Heart left ventricle (tissue), 16 donors: ENCODE measurements around the gene FRMD4B. TPM values are rescaled to one million over a fixed set of nuclear protein-coding genes. Genes with fewer than 3 reads are reported as not detected.
"Not testable (repeated sequence)": the region's sequence is repeated elsewhere in the genome, so short reads cannot be mapped to it uniquely, and the experiment has no call there.

Experiments used
- ATAC-seq, 4 donors: fragments of 200-7000 bp; cut with Tn5 transposase; one replicate each; pipeline ENCODE4 v1.9.1; 2020 to 2022; ENCODE audit warnings: moderate library complexity in 4 of 4, mild to moderate bottlenecking in 3 of 4, moderate number of reproducible peaks in 1 of 4
- DNase-seq, 5 donors: peaks; one replicate each; pipeline ENCODE4 v3.0.0-alpha.2; 2020
- H3K27ac ChIP-seq, 12 donors: fragments of 200-600 bp; sonication (generic) in 4 of 12; one replicate each; pipeline versions ENCODE4 v1.5.0 to v1.8.0; 2016 to 2022; ENCODE audit warnings: mild to moderate bottlenecking in 2 of 12
- H3K27me3 ChIP-seq, 9 donors: fragments of 200-600 bp; sonication (generic) in 2 of 9; one replicate each; pipeline versions ENCODE4 v1.5.1 to v1.8.0; 2016 to 2022; ENCODE audit warnings: mild to moderate bottlenecking in 3 of 9
- H3K36me3 ChIP-seq, 9 donors: fragments of 200-600 bp; sonication (generic) in 2 of 9; one replicate each; pipeline versions ENCODE4 v1.5.0 to v1.8.0; 2018 to 2022; ENCODE audit warnings: mild to moderate bottlenecking in 2 of 9
- H3K4me1 ChIP-seq, 12 donors: fragments of 200-600 bp; sonication (generic) in 4 of 12; one replicate each; pipeline versions ENCODE4 v1.5.0 to v1.8.0; 2016 to 2022; ENCODE audit warnings: mild to moderate bottlenecking in 3 of 12
- H3K4me3 ChIP-seq, 12 donors: fragments of 200-600 bp; sonication (generic) in 4 of 12; one replicate each; pipeline versions ENCODE4 v1.5.0 to v1.8.0; 2017 to 2022; ENCODE audit warnings: mild to moderate bottlenecking in 9 of 12, moderate library complexity in 4 of 12
- H3K9me3 ChIP-seq, 12 donors: fragments of 200-600 bp; sonication (generic) in 4 of 12; one replicate each; pipeline versions ENCODE4 v1.5.0 to v1.8.0; 2016 to 2022; ENCODE audit warnings: mild to moderate bottlenecking in 1 of 12
- CTCF ChIP-seq, 12 donors: fragments of 200-600 bp; sonication (generic) in 4 of 12; IDR thresholded peaks; one replicate each; pipeline versions ENCODE4 v1.5.0 to v1.8.0; 2018 to 2022; ENCODE audit warnings: antibody characterized with exemption in 12 of 12, mild to moderate bottlenecking in 5 of 12
- POLR2A ChIP-seq, 2 donors: fragments of 450-650 bp; IDR thresholded peaks; one replicate each; pipeline ENCODE4 v1.6.1; 2017; ENCODE audit warnings: antibody characterized with exemption in 2 of 2, mild to moderate bottlenecking in 2 of 2, moderate library complexity in 2 of 2
- whole genome bisulfite sequencing, 4 donors: extraction: QIAGEN DNeasy Blood & Tissue Kit in 2 of 4; methylation state at CpG; one replicate each; pipeline versions ENCODE4 v1.1.5 to v1.1.7; 2013 to 2018; 5-methylcytosine and 5-hydroxymethylcytosine counted together
- intact Hi-C, 10 donors: fragments of 100-400 bp; cut with DNase I; formaldehyde crosslinking; loops; one replicate each; pipeline versions ENCODE4 v1.11.1 to v1.14.2; 2022
- polyA plus RNA-seq, 2 donors: library from polyadenylated mRNA; stranded (reverse); fragments of 200-250 nt; gene quantifications; one replicate each; pipeline ENCODE4 v1.2.3, GENCODE V29; 2013
- total RNA-seq, 9 donors: library from RNA; depleted of rRNA in 2 of 9; stranded (reverse); fragments of >200 nt in 2 of 9; fragmentation: NEBNext Ultra II Directional in 3 of 9; extraction: Animal tissue kit (Norgen Biotek cat#: 25700) in 3 of 9; gene quantifications; one replicate each; pipeline versions ENCODE4 v1.1.0 to v1.2.4, GENCODE V29; 2016 to 2023
- donor health status: ischemic (EF 13 %, LVEDD 7.1; RV severe dilation, severe dysfunction).
- donor health status: healthy with polysubstance abuse.
- donor health status: DM: no; HTN: yes; CAD: no.
- donor health status: DM: no; HTN: no; CAD: no.
- donor health status: ischemic (EF 25% LVEDD 6.9; RV normal size, moderate dysfunction).
- donor health status: ischemic (EF 25% LVEDD 5.7; RV mildly dilated, moderate dysfunction).
- donor health status: healthy.
- donor health status: DM: yes; HTN: yes; CAD: no.
- donor health status: ischemic (EF 35%, LVEDD 5.7; RV mildly dilated, moderate dysfunction).
- donor health status: nonischemic (EF 11% LVEDD 7.7; RV severe dilation, severe dysfunction).
- donor health status: DM: yes; HTN: yes; CAD: no.
- donor health status: PGD.
- donor health status: ischemic (EF 29% LVEDD 5.4; RV normal size, mild dysfunction).
- donor health status: nonischemic (EF 23%, LVEDD 6.1; RV moderate dilation, normal function).

FRMD4B gene
- total and polyA plus RNA-seq, 11 donors: 3.4 to 42.8 (median 10.9) TPM

GRCh38 chr3:69276884-69277283, 109.0 kb downstream of the FRMD4B start:
- Histone ChIP-seq H3K27ac (no peak overlapping the region), H3K9me3 (no peaks in the 10 kb centered on the region), H3K36me3 (peaks cover 0 to 9% (median 0%) of the 10 kb centered on the region in 9 donors), H3K4me1 (peaks cover 0 to 5% (median 0%) of the 10 kb centered on the region in 12 donors), H3K4me3 (no peak overlapping the region), H3K27me3 (no peaks in the 10 kb centered on the region)
- DNase-seq (no peak), ATAC-seq (no peak)
- TF ChIP-seq CTCF (IDR thresholded peaks at IDR 0.05) (no peak), POLR2A (IDR thresholded peaks at IDR 0.05) (no peak)
- WGBS, 4 donors: 88 to 95% (median 92%) methylated on average over 4 of the region's 4 CpGs
- intact Hi-C loops: loop anchor here in 1 of 10 donors (2.0 kb wide), 1 partner anchor 118 kb away; no protein-coding TSS in a partner anchor

- not testable (repeated sequence) for ATAC-seq
- WGBS, 4 donors: 97 to 99% (median 98%) methylated on average over 5 of the region's 5 CpGs
Observed at GRCh38 chr3:69276191-69276590, 109.7 kb downstream of the FRMD4B start.

GRCh38 chr3:69273896-69274295, 112.0 kb downstream of the FRMD4B start:
- no peak overlapping the region for H3K27ac ChIP-seq
- TF ChIP-seq POLR2A (IDR thresholded peaks at IDR 0.05) (no peak), CTCF (IDR thresholded peaks at IDR 0.05) (no peak)
- no peak for ATAC-seq
- no peaks in the 10 kb centered on the region for H3K9me3 ChIP-seq
- intact Hi-C loops: no loop called here
- H3K36me3 ChIP-seq: peaks cover 0 to 9% (median 0%) of the 10 kb centered on the region in 9 donors
- no peak for DNase-seq
- H3K4me1 ChIP-seq: peaks cover 0 to 5% (median 0%) of the 10 kb centered on the region in 12 donors
- WGBS, 4 donors: 78 to 89% (median 88%) methylated on average over 1 of the region's 1 CpG
- no peaks in the 10 kb centered on the region for H3K27me3 ChIP-seq
- H3K4me3 ChIP-seq: no peak overlapping the region

More at GRCh38 chr3:69276191-69276590, 109.7 kb downstream of the FRMD4B start:
- H3K27me3 ChIP-seq, H3K4me1 ChIP-seq, H3K36me3 ChIP-seq, DNase-seq, H3K9me3 ChIP-seq, H3K4me3 ChIP-seq, H3K27ac ChIP-seq: not testable (repeated sequence)
- intact Hi-C loops: loop anchor here in 1 of 10 donors (2.0 kb wide), 1 partner anchor 117 kb away; no protein-coding TSS in a partner anchor

GRCh38 chr3:69272556-69272955, 113.3 kb downstream of the FRMD4B start:
- no peak overlapping the region for H3K4me3 ChIP-seq
- ATAC-seq: no peak

More at GRCh38 chr3:69272556-69272955, 113.3 kb downstream of the FRMD4B start:
- TF ChIP-seq CTCF (IDR thresholded peaks at IDR 0.05) (no peak), POLR2A (IDR thresholded peaks at IDR 0.05) (no peak)
- no peaks in the 10 kb centered on the region for H3K27me3 ChIP-seq
- intact Hi-C loops: no loop called here
- no peak for DNase-seq
- peaks cover 0 to 9% (median 0%) of the 10 kb centered on the region in 9 donors for H3K36me3 ChIP-seq
- H3K27ac ChIP-seq: no peak overlapping the region
- no peaks in the 10 kb centered on the region for H3K9me3 ChIP-seq
- 89 to 93% (median 91%) methylated on average over 2 of the region's 2 CpGs for WGBS, 4 donors
- H3K4me1 ChIP-seq: peaks cover 0 to 5% (median 0%) of the 10 kb centered on the region in 12 donors
